Measurements from ENCODE around the gene NKRF.

DNA sequence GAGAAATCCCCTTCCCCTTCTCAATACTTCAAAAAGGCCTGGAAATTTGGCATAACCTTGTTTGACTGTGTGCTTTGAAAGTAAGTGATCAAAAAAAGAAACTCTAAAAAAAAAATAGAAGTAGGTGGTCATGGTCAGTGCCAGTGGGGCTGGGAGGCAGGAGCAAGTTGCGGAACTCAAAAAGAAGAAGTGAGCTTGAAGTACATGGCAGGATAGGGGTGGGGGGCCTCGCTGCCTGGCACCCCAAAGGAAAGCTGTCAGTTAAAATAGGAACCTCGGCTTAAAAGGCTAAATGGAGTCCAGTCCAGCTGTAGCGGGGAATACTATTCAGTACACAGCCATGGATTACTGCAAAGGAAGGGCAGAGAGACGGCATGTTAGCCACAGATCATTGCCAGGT, 12.2 kb upstream of the NKRF start:
- TF ChIP-seq CBX3 (IDR thresholded peaks at IDR 0.05; ENCODE audit: borderline replicate concordance in 1 of 2, low read length in 2 of 2) (no peak), BRD4 (IDR thresholded peaks at IDR 0.05) (no peak), POLR2A (conservative IDR thresholded peaks at IDR 0.05) (no peak), RBM25 (IDR thresholded peaks at IDR 0.05; ENCODE audit: low read depth, low read length, severe bottlenecking) (no peak), TGIF2 (CRISPR knock-in tag; IDR thresholded peaks at IDR 0.05) (no peak), DIDO1 (tag; IDR thresholded peaks at IDR 0.05; ENCODE audit: low read depth) (no peak), ERF (CRISPR knock-in tag; IDR thresholded peaks at IDR 0.05) (no peak), EP300 (IDR thresholded peaks at IDR 0.05; ENCODE audit: low read length) (no peak)
- TF ChIP-seq, protein P1, sequence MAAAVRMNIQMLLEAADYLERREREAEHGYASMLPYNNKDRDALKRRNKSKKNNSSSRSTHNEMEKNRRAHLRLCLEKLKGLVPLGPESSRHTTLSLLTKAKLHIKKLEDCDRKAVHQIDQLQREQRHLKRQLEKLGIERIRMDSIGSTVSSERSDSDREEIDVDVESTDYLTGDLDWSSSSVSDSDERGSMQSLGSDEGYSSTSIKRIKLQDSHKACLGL (CRISPR knock-in tag; IDR thresholded peaks at IDR 0.05; ENCODE audit: borderline replicate concordance, poor library complexity, severe bottlenecking): no peak
- TF ChIP-seq, protein P2, sequence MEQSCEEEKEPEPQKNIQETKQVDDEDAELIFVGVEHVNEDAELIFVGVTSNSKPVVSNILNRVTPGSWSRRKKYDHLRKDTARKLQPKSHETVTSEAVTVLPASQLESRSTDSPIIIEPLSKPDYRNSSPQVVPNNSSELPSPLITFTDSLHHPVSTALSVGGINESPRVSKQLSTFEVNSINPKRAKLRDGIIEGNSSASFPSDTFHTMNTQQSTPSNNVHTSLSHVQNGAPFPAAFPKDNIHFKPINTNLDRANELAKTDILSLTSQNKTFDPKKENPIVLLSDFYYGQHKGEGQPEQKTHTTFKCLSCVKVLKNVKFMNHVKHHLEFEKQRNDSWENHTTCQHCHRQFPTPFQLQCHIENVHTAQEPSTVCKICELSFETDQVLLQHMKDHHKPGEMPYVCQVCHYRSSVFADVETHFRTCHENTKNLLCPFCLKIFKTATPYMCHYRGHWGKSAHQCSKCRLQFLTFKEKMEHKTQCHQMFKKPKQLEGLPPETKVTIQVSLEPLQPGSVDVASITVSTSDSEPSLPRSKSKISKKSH (CRISPR knock-in tag; IDR thresholded peaks at IDR 0.05): no peak
- TF ChIP-seq, protein P3, sequence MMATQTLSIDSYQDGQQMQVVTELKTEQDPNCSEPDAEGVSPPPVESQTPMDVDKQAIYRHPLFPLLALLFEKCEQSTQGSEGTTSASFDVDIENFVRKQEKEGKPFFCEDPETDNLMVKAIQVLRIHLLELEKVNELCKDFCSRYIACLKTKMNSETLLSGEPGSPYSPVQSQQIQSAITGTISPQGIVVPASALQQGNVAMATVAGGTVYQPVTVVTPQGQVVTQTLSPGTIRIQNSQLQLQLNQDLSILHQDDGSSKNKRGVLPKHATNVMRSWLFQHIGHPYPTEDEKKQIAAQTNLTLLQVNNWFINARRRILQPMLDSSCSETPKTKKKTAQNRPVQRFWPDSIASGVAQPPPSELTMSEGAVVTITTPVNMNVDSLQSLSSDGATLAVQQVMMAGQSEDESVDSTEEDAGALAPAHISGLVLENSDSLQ (IDR thresholded peaks at IDR 0.05): no peak
